Muscle layer of duodenum (tissue), 2 donors: ENCODE data around the gene CNTNAP2.

Source experiments
- H3K27ac ChIP-seq: one replicate; pipeline ENCODE4 v1.7.0; 2013; ENCODE audit warnings: mild to moderate bottlenecking, low read length
- H3K27me3 ChIP-seq: one replicate; pipeline ENCODE4 v1.7.0; 2013; ENCODE audit warnings: low read depth, mild to moderate bottlenecking, control low read depth, low read length
- H3K36me3 ChIP-seq, 2 donors: one replicate each; pipeline ENCODE4 v1.7.0; 2013; ENCODE audit warnings: low read length in 2 of 2, control low read depth in 1 of 2, mild to moderate bottlenecking in 1 of 2; ENCODE audit not compliant: insufficient read depth in 2 of 2, control insufficient read depth in 1 of 2
- H3K4me1 ChIP-seq, 2 donors: one replicate each; pipeline ENCODE4 v1.7.0; 2013; ENCODE audit warnings: low read length in 2 of 2, mild to moderate bottlenecking in 2 of 2, control low read depth in 1 of 2, moderate library complexity in 1 of 2; ENCODE audit not compliant: insufficient read depth in 2 of 2, control insufficient read depth in 1 of 2
- H3K4me3 ChIP-seq, 2 donors: one replicate each; pipeline ENCODE4 v1.7.0; 2013; ENCODE audit warnings: low read length in 2 of 2, low read depth in 1 of 2, mild to moderate bottlenecking in 1 of 2
- H3K9me3 ChIP-seq, 2 donors: one replicate each; pipeline ENCODE4 v1.7.0; 2013; ENCODE audit warnings: low read length in 2 of 2, control low read depth in 1 of 2, mild to moderate bottlenecking in 1 of 2; ENCODE audit not compliant: control insufficient read depth in 1 of 2
- donor health status: healthy.

The CNTNAP2 gene

GRCh38 chr7:146683439-146683838 is 566.8 kb downstream of the CNTNAP2 start:
- Histone ChIP-seq H3K27me3 (no peaks in the 10 kb centered on the region), H3K4me3 (no peak overlapping the region), H3K4me1 (no peaks in the 10 kb centered on the region), H3K36me3 (no peaks in the 10 kb centered on the region), H3K27ac (no peak overlapping the region), H3K9me3 (no peaks in the 10 kb centered on the region)

- no peaks in the 10 kb centered on the region for H3K36me3 ChIP-seq
- H3K9me3 ChIP-seq, result no peaks in the 10 kb centered on the region
- no peaks in the 10 kb centered on the region for H3K4me1 ChIP-seq
- no peaks in the 10 kb centered on the region for H3K27me3 ChIP-seq
- no peak overlapping the region for H3K4me3 ChIP-seq
- H3K27ac ChIP-seq, result no peak overlapping the region
These were observed 574.4 kb downstream of the CNTNAP2 start for GRCh38 chr7:146690987-146691386.

GRCh38 chr7:146698995-146699610 is 582.5 kb downstream of the CNTNAP2 start:
- no peak overlapping the region for H3K4me3 ChIP-seq
- no peak overlapping the region for H3K27ac ChIP-seq
- no peaks in the 10 kb centered on the region for H3K36me3 ChIP-seq
- no peaks in the 10 kb centered on the region for H3K4me1 ChIP-seq
- no peaks in the 10 kb centered on the region for H3K9me3 ChIP-seq
- no peaks in the 10 kb centered on the region for H3K27me3 ChIP-seq

- H3K36me3 ChIP-seq, result no peaks in the 10 kb centered on the region
- H3K9me3 ChIP-seq, result no peaks in the 10 kb centered on the region
- H3K4me1 ChIP-seq, result no peaks in the 10 kb centered on the region
- H3K4me3 ChIP-seq, result no peak overlapping the region
- H3K27ac ChIP-seq, result no peak overlapping the region
- H3K27me3 ChIP-seq, result no peaks in the 10 kb centered on the region
These were observed 583.5 kb downstream of the CNTNAP2 start for GRCh38 chr7:146700015-146700560.

DNA sequence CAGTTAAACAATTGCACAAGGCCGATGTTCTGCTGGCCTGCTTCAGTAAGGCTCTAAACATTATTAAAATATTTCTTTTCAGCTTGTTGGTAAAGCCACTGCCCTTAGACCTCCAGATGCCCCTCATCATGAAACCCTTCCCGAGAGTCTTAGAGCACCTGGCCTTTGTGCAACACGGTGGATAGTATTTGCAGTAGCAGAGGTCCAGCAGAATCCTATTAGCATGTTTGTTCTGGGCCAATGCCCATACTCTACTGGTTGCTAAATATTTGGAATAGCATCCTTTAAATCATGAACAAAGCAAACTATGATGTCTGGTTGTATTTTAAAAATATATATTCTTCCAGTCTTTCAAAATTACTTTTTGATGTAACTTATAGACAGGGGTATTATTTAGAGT is 584.6 kb downstream of the CNTNAP2 start:
- H3K9me3 ChIP-seq, result no peaks in the 10 kb centered on the region
- H3K27me3 ChIP-seq, result no peaks in the 10 kb centered on the region
- H3K36me3 ChIP-seq, result no peaks in the 10 kb centered on the region
- no peaks in the 10 kb centered on the region for H3K4me1 ChIP-seq
- no peak overlapping the region for H3K4me3 ChIP-seq
- no peak overlapping the region for H3K27ac ChIP-seq

- H3K27me3 ChIP-seq, result no peaks in the 10 kb centered on the region
- H3K36me3 ChIP-seq, result no peaks in the 10 kb centered on the region
- H3K9me3 ChIP-seq, result no peaks in the 10 kb centered on the region
- H3K27ac ChIP-seq, result no peak overlapping the region
- H3K4me3 ChIP-seq, result no peak overlapping the region
- no peaks in the 10 kb centered on the region for H3K4me1 ChIP-seq
These were observed 586.3 kb downstream of the CNTNAP2 start for GRCh38 chr7:146702898-146703297.

DNA sequence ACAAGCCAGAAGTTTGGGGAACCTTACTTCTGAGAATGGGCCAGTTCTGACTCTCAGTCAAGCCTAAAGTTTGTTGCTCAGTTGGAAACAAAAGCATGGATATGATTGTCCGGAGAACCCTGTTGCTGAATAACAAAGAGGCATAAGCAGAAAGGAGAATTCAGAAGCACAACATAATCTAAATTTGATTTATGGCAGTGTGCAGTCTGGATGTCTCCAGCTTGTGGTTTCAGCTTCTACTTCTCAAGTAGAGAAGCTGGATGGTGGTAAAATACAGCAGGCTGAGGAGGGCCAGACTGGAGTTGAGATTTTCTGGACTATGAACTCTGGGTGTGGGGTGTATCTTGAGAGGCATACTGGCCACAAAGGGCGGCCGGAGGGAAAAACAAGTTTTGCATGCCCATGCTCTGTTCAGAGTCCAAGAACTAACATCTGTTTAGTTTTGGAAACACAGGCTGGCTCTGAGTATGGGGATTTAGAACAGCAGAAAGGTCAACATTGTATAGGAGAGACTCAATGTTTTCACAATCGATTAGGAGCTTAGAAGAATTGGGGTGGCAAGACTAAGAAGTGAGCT is 592.9 kb downstream of the CNTNAP2 start:
- H3K36me3 ChIP-seq, result no peaks in the 10 kb centered on the region
- no peak overlapping the region for H3K4me3 ChIP-seq
- no peaks in the 10 kb centered on the region for H3K9me3 ChIP-seq
- H3K27me3 ChIP-seq, result no peaks in the 10 kb centered on the region
- H3K4me1 ChIP-seq, result no peaks in the 10 kb centered on the region
- no peak overlapping the region for H3K27ac ChIP-seq

DNA sequence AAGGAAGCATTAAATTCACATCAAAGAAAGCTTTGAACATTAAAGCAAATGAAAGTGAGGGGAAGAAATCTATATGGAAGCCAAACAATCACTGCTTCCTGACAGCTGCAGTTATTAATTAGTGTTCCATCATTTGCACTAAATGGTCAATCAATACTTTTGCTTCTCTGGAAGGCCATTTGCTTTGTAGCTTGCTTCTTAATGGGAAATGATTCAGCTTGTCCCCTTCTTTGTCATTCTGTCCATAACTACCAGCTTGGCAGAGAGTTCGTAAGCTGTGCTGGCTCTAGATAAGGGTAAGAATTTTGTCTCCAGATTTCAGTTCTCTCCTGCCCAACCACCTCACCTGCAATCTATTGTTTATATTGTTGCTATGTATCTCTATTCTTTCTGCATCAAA is 596.6 kb downstream of the CNTNAP2 start:
- H3K27ac ChIP-seq, result no peak overlapping the region

GRCh38 chr7:146713934-146714333 is 597.3 kb downstream of the CNTNAP2 start:
- no peaks in the 10 kb centered on the region for H3K4me1 ChIP-seq
- no peak overlapping the region for H3K4me3 ChIP-seq
- H3K27me3 ChIP-seq, result no peaks in the 10 kb centered on the region
- no peaks in the 10 kb centered on the region for H3K36me3 ChIP-seq
- no peaks in the 10 kb centered on the region for H3K9me3 ChIP-seq
- no peak overlapping the region for H3K27ac ChIP-seq

More for the DNA sequence above, 596.6 kb downstream of the CNTNAP2 start:
- Histone ChIP-seq H3K9me3 (no peaks in the 10 kb centered on the region), H3K4me3 (no peak overlapping the region), H3K36me3 (no peaks in the 10 kb centered on the region), H3K4me1 (no peaks in the 10 kb centered on the region), H3K27me3 (no peaks in the 10 kb centered on the region)

GRCh38 chr7:146720195-146720594 is 603.6 kb downstream of the CNTNAP2 start:
- Histone ChIP-seq H3K9me3 (no peaks in the 10 kb centered on the region), H3K4me3 (no peak overlapping the region), H3K27ac (no peak overlapping the region), H3K4me1 (no peaks in the 10 kb centered on the region), H3K36me3 (no peaks in the 10 kb centered on the region), H3K27me3 (no peaks in the 10 kb centered on the region)

- Histone ChIP-seq H3K27me3 (no peaks in the 10 kb centered on the region), H3K9me3 (no peaks in the 10 kb centered on the region)
These were observed 606.4 kb downstream of the CNTNAP2 start for GRCh38 chr7:146722986-146723385.

DNA sequence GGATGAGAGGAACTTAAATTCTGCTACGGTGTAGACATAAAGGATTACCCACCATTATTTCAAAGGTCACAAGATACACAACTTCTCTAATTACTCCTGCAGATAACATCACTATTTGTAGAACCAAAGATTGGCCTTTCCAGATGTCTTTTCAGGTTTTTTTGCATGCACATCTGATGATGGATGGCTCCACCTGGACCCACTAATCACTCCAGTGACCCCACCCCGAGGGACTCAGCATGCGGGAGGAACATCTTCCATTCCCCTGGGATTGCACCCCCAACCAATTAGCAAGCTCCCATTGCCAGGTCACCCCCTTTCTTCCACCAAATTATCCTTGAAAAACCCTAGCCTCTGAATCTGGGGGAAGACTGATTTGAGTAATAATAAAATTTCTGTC is 608.9 kb downstream of the CNTNAP2 start:
- Histone ChIP-seq H3K9me3 (no peaks in the 10 kb centered on the region), H3K4me1 (no peaks in the 10 kb centered on the region), H3K27me3 (no peaks in the 10 kb centered on the region)

More at GRCh38 chr7:146722986-146723385, 606.4 kb downstream of the CNTNAP2 start:
- no peak overlapping the region for H3K4me3 ChIP-seq
- H3K27ac ChIP-seq, result no peak overlapping the region
- no peaks in the 10 kb centered on the region for H3K4me1 ChIP-seq
- no peaks in the 10 kb centered on the region for H3K36me3 ChIP-seq

More for the DNA sequence above, 608.9 kb downstream of the CNTNAP2 start:
- Histone ChIP-seq H3K27ac (no peak overlapping the region), H3K4me3 (no peak overlapping the region), H3K36me3 (no peaks in the 10 kb centered on the region)
